ENCODE results near the gene E4F1. TPM values are rescaled to one million over a fixed set of nuclear protein-coding genes. Genes with fewer than 3 reads are reported as not detected.

The E4F1 gene
- total RNA-seq, 1 donor, result 31.5 TPM

DNA sequence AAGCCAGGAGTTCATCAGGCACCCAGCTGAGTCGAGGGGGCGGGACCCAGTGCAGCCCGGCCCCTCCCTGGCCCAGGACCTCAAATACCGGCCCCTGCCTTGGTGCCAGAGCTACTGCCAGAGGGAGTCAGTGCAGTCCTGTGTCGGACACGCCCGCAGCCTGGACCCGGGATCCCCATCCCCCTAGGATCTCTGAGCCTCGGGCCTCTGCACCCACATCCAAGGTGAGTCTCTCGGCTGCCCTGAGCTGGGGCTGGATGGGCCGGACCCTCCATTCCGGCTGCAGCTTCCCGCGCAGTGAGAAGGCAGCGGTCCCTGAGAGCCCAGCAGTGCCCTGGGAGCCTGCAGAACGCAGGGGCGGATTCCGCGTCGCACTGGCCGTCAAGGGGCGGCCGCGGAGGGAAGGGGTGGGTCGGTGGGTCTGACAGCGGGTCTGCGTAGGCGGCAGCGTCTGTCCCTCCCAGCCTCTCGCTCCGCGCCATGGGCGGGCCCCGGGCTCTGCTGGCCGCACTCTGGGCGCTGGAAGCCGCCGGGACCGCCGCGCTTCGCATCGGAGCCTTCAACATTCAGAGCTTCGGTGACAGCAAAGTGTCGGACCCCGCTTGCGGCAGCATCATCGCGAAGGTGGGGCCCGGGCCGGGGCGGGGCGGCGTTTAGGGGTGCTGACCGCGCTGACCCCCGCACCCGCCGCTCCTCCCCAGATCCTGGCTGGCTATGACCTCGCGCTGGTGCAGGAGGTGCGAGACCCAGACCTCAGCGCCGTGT, 13.1 kb downstream of the E4F1 start, which contains the start of gene DNASE1L2:
TSS of gene DNASE1L2 (plus strand) at position 108 of the 765 bp plus-strand sequence. CDS start at position 481, 373 bp downstream.
- Histone ChIP-seq H3K27ac (ENCODE audit: low read depth, low read length) (no peak within 1 kb of the TSS), H3K36me3 (ENCODE audit: insufficient read depth, low read length) (peaks cover 26% of the 10 kb centered on the region), H3K4me1 (ENCODE audit: insufficient read depth, low read length) (peaks cover 6% of the 10 kb centered on the region), H3K4me2 (ENCODE audit: insufficient read depth, low read length) (peak within 1 kb of the TSS; percentile 62), H3K79me2 (ENCODE audit: insufficient read depth, low read length) (no peaks in the 10 kb centered on the region), H3K9me3 (ENCODE audit: low read depth, low read length) (no peaks in the 10 kb centered on the region), H4K20me1 (ENCODE audit: insufficient read depth, low read length) (peaks cover 17% of the 10 kb centered on the region), H3K27me3 (ENCODE audit: insufficient read depth, low read length) (peaks cover 13% of the 10 kb centered on the region), H3K4me3 (ENCODE audit: insufficient read depth, low read length) (peak within 1 kb of the TSS; percentile 56), H2AFZ (ENCODE audit: low read length) (no peak within 1 kb of the TSS)
- DNase-seq (ENCODE audit: insufficient read length, low spot score, missing footprints), result peak; percentile 95
- TF ChIP-seq, protein P1, sequence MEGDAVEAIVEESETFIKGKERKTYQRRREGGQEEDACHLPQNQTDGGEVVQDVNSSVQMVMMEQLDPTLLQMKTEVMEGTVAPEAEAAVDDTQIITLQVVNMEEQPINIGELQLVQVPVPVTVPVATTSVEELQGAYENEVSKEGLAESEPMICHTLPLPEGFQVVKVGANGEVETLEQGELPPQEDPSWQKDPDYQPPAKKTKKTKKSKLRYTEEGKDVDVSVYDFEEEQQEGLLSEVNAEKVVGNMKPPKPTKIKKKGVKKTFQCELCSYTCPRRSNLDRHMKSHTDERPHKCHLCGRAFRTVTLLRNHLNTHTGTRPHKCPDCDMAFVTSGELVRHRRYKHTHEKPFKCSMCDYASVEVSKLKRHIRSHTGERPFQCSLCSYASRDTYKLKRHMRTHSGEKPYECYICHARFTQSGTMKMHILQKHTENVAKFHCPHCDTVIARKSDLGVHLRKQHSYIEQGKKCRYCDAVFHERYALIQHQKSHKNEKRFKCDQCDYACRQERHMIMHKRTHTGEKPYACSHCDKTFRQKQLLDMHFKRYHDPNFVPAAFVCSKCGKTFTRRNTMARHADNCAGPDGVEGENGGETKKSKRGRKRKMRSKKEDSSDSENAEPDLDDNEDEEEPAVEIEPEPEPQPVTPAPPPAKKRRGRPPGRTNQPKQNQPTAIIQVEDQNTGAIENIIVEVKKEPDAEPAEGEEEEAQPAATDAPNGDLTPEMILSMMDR (IDR thresholded peaks at IDR 0.05; ENCODE audit: extremely low read depth, low read depth, low read length), result no peak

DNA sequence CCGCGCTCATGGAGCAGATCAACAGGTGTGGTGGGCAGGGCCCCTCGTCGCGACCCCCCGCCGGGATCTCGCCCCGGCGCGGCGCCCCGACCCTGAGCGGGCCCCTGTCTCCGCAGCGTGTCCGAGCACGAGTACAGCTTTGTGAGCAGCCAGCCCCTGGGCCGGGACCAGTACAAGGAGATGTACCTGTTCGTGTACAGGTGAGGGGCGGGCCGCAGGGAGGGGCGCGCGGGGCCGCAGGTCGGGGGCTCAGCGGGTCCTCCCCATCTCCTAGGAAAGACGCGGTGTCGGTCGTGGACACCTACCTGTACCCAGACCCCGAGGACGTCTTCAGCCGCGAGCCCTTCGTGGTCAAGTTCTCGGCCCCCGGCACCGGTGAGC, 13.7 kb downstream of the E4F1 start:
- TF ChIP-seq, protein P1 (IDR thresholded peaks at IDR 0.05; ENCODE audit: extremely low read depth, low read depth, low read length), result no peak
- H3K27me3 ChIP-seq (ENCODE audit: insufficient read depth, low read length), result peaks cover 13% of the 10 kb centered on the region
- DNase-seq (ENCODE audit: insufficient read length, low spot score, missing footprints), result peak; percentile 83
- H3K27ac ChIP-seq (ENCODE audit: low read depth, low read length), result no peak overlapping the region
- peak overlapping the region; percentile 62 for H3K4me2 ChIP-seq (ENCODE audit: insufficient read depth, low read length)
- H3K36me3 ChIP-seq (ENCODE audit: insufficient read depth, low read length), result peaks cover 22% of the 10 kb centered on the region
- peak overlapping the region; percentile 56 for H3K4me3 ChIP-seq (ENCODE audit: insufficient read depth, low read length)
- H3K4me1 ChIP-seq (ENCODE audit: insufficient read depth, low read length), result peaks cover 6% of the 10 kb centered on the region
- H2AFZ ChIP-seq (ENCODE audit: low read length), result no peak overlapping the region
- H3K79me2 ChIP-seq (ENCODE audit: insufficient read depth, low read length), result no peaks in the 10 kb centered on the region
- peaks cover 16% of the 10 kb centered on the region for H4K20me1 ChIP-seq (ENCODE audit: insufficient read depth, low read length)
- H3K9me3 ChIP-seq (ENCODE audit: low read depth, low read length), result no peaks in the 10 kb centered on the region

DNA sequence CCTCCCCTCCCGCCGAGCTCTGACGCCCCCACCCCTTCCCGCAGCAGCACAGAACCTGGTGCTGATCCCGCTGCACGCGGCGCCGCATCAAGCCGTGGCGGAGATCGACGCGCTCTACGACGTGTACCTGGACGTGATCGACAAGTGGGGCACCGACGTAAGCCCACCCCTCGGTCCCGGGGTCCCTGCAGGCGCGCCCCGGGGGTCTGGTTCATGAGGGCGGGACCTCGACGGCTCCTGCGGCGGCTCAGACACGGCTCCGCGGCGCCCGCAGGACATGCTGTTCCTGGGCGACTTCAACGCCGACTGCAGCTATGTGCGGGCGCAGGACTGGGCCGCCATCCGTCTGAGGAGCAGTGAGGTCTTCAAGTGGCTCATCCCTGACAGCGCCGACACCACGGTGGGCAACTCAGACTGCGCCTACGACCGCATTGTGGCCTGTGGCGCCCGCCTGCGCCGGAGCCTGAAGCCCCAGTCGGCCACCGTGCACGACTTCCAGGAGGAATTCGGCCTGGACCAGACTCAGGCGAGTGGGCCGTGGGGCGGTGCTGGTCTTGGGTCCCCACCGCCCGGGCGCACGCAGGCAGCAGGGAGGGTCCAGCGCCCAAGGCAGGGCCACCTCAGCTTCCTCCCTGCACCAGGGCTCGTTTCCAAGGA, 14.2 kb downstream of the E4F1 start:
- peak; percentile 89 for DNase-seq (ENCODE audit: insufficient read length, low spot score, missing footprints)
- Histone ChIP-seq H3K27ac (ENCODE audit: low read depth, low read length) (no peak overlapping the region), H3K36me3 (ENCODE audit: insufficient read depth, low read length) (peaks cover 26% of the 10 kb centered on the region), H3K4me2 (ENCODE audit: insufficient read depth, low read length) (no peak overlapping the region), H3K4me3 (ENCODE audit: insufficient read depth, low read length) (no peak overlapping the region), H2AFZ (ENCODE audit: low read length) (no peak overlapping the region), H3K79me2 (ENCODE audit: insufficient read depth, low read length) (no peaks in the 10 kb centered on the region), H3K27me3 (ENCODE audit: insufficient read depth, low read length) (peaks cover 13% of the 10 kb centered on the region), H4K20me1 (ENCODE audit: insufficient read depth, low read length) (peaks cover 16% of the 10 kb centered on the region), H3K4me1 (ENCODE audit: insufficient read depth, low read length) (peaks cover 6% of the 10 kb centered on the region), H3K9me3 (ENCODE audit: low read depth, low read length) (no peaks in the 10 kb centered on the region)
- TF ChIP-seq, protein P1 (IDR thresholded peaks at IDR 0.05; ENCODE audit: extremely low read depth, low read depth, low read length), result no peak

Data from osteoblast (primary cell).